ENCODE measurements around the gene CDH12.
"Not testable (repeated sequence)": the region's sequence is repeated elsewhere in the genome, so short reads cannot be mapped to it uniquely, and the experiment has no call there.

GRCh38 chr5:21951571-21951970 lies 901.6 kb downstream of the CDH12 start:
- not testable (repeated sequence) for TF ChIP-seq CTCF (IDR thresholded peaks at IDR 0.05; ENCODE audit: insufficient read depth, low read length); POLR2AphosphoS5 (IDR thresholded peaks at IDR 0.05; ENCODE audit: low read depth); REST (IDR thresholded peaks at IDR 0.05; ENCODE audit: insufficient replicate concordance, low read depth); GABPA (IDR thresholded peaks at IDR 0.05; ENCODE audit: low read depth)
